SW 1271 (cell line): ENCODE data around the gene HMX3.

Source experiments
- DNase-seq, 2 experiments: peaks; one replicate each; lab custom pipeline; 2025; lab: John Stamatoyannopoulos, UW

Gene HMX3

DNA sequence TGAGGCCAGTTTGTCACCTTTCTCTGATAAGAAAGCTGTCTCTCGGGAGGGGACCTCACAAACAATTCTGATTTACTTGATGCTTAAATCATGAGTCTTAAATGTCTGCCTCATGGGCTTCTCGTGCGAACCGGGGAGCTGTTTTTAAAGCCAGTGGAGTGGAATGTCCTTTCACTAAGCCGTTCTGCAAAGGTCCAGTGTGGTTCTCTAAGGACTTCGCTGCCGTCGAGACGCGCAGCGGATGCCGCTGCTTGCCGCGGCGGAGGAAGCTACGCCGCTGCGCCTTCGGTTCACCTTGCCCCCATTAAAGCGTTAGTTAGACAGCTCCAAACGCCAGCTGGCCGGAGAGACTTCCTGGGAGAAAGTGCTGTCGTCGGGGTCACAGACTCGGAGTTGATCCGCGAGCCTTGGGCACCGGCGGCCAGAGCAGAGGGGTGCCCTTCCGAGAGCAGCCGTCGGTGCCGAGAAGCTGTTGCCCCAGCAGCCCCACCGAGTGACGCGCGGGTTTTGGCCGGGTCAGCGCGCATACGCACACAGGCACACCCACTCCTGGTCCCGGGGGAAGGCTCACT, 1.3 kb upstream of the HMX3 start:
- no peak for DNase-seq

- DNase-seq: no peak
Observed at GRCh38 chr10:123134915-123135414, 805 bp upstream of the HMX3 start.

DNA sequence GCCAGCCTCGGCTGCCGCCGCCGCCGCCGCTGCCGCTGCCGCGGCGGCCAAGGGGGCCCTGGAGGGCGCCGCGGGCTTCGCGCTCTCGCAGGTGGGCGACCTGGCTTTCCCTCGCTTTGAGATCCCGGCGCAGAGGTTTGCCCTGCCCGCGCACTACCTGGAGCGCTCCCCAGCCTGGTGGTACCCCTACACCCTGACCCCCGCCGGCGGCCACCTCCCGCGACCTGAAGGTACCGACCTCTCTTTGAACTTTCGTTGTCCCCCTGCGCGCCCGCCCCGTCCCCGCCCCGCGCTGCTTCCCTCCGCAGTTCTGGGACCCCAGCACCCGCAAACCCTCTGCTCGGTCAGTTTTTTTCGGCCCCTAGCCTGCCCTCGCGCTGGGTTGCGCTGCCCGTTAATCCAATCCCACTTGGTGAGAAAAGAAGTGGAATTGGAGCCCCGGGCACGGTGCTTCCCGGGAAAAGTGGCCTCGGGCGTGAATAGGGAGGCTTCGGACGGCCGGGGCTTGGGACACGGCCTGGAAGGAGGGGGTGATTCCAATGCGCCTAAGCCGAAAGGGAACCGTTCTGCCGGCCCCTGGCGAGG, 543 bp downstream of the HMX3 start:
- DNase-seq: no peak

DNA sequence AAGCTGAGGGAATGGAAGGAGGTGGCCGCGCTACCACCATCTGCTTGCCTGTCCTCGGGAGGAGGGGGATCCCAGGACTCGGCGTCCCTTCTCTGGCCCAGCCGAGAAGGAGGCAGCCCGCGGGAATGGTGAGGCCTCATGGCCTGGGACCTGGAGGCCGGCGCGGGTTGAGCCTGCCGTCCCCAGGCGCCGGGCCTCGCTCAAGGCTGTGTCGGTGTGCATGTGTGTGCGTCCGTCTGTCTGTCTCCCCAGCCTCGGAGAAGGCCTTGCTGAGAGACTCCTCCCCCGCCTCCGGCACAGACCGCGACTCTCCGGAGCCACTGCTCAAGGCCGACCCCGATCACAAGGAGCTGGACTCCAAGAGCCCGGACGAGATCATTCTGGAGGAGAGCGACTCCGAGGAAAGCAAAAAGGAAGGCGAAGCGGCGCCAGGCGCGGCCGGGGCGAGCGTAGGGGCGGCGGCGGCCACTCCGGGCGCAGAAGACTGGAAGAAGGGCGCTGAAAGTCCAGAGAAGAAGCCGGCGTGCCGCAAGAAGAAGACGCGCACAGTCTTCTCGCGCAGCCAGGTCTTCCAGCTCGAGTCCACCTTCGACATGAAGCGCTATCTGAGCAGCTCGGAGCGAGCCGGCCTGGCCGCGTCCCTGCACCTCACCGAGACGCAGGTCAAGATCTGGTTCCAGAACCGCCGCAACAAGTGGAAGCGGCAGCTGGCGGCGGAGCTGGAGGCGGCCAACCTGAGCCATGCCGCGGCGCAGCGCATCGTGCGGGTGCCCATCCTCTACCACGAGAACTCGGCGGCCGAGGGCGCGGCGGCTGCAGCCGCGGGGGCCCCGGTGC, 1.3 kb downstream of the HMX3 start:
- no peak for DNase-seq

- DNase-seq: no peak
Observed at GRCh38 chr10:123139165-123139520, 3.4 kb downstream of the HMX3 start.

DNA sequence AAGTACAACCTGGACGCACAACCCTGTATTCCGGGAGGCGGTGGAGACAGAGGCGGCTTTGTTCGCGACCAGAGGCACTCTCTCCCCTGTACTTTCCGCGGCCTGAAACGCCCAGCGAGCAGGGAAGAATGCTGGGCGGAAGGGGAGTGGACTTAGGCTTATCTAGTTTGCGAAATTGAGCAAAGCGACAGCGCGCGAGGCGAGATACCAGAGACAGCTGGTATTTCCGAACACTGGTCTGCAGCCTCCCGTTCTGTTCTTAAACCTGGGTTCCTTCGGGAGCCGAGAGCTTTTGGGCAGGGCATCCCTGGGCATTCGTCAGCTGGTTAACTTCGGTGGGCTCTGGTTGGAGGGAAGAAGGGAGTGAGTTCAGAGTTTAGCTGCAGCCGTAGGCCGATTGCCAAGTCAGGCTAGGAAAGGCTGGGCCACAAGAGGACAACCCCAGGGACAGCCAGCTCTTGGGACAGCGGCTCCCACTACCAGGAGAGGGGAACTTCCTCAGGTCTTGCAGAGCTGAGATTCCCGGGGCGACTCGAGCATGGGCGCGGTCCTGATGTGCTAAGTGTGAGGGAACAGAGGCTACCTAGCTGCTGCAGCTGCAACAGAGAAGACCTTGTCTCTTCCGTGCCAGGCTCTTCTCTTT, 3.9 kb downstream of the HMX3 start:
- DNase-seq: no peak

DNA sequence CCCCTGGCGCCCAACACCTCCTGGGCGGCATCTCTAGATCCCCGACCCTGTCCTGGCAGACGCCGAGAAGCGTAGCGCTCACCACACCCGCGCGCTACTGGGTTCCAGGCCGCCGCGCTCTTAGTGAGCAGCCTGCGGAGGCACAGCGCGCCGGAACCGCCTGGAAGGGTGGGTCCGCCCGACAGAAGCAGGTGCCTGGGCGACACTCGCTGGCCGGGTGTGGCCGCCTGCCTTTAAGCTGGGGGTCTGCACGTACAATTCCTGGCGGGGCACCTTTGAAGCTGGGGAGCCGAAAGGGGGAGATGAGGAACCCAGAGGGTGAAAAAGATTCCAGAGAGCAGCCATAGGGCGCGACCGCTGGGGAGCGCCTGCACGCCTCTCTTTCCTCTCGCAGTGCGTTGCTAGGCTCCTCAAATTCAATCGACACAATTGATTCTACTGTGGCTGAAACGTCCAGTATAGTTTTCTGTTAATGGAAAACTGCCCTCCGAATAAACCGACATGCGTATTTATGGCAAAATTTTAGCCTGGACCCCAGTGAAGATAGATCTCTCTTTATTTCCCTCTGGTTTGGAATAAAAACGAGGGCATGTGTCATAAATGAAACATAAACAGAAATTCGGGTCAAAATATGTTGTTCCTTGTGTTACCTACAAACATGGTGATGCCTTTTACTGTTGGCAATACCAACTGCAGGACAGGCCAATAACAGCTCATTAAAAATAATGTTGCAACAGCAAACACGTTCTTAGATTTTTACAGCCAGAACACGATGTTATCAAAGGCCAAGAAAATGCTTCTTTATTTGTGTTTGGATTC, 4.6 kb downstream of the HMX3 start:
- DNase-seq: no peak

DNA sequence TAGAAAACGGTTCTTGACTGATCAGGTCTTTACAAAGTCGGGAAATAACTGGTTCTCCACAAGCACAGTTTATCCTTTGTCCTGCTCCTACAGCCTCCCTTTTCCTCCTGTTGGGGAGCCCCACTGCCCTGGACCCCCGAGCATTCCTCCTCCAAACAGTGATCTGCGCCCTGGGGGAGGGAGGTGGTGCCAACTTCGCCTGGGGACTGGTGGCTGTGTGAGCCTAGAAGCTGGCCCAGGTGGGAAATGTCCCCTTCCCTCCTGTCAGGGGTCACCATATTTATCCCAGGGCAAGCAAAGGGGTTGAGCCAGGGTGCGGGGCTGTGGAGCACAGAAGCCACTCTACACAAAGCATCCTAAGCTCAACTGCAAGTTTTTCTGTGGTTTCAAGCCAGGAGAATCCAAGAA, 5.2 kb downstream of the HMX3 start:
- no peak for DNase-seq

GRCh38 chr10:123141791-123142700, 6.3 kb downstream of the HMX3 start:
- no peak for DNase-seq

DNA sequence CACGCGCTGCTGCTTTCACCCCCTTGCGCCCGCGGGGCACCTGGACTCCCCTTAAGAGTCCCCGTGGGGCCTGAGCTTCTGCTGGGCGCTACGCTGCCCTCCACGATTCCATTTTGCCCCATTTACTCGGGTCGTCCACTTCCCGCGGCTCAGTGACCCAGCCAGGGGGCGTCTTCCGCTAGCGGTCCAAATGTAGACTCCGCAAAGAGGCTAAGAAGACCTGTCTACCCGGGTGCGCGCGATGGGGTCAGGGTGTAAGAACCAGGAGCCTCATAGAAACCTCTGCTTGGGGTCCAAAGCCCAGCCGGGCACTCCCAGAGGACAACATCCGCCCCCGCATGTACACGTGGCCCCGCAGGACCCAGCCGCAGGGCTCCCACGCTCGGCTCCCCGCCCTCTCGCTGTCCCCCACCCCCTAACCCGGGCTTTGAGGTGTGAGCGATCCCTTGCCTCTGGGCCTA, 7.0 kb downstream of the HMX3 start:
- DNase-seq: no peak

- no peak for DNase-seq
Observed at GRCh38 chr10:123143162-123143824, 7.5 kb downstream of the HMX3 start.

- DNase-seq: no peak
Observed at GRCh38 chr10:123143825-123144168, 8.0 kb downstream of the HMX3 start.

GRCh38 chr10:123144697-123145541, 9.1 kb downstream of the HMX3 start:
- DNase-seq: no peak

- DNase-seq: no peak
Observed at GRCh38 chr10:123145542-123146012, 9.8 kb downstream of the HMX3 start.

DNA sequence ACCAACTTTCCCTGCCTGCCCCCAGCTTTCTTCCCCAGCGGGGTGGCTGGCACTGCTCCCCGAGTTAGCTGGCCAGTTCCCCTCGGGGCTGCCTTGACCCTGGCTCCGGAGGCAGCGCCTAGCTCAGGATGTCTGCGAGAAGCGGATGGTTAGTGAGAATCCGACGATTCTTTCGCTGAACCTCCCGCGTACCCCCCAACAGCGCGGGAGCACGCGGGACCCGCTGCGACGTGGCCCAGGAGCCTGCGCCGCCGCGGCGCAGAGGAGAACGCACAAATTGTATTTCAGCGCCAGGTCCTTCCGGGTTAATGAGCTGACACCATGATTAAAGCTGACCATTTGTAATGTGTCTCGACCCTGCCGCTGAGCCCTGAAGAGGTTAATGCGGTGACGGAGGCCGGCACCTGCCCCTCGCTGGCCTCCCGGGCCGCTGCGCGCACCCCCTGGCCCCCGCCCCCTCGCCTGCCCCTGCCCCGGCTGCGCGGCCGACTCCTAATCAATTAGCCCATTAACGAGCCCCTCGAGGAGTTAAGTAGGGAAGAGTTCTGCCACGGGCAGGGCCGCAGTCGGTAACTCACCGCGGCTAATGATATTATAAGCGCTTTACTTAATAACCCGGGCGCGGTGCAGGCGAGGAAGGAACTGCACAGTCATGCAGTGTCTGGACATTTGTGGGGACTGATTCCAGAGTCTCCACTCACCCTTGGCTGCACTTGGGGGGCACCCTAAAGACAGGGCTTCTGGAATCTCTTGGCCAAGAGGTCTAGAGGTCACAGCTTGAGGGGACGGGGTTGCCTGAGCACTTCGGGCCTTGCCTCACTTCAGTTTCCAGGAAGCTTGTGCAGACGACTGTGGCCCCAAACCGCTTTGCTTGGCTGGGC, 10.5 kb downstream of the HMX3 start:
- no peak for DNase-seq

DNA sequence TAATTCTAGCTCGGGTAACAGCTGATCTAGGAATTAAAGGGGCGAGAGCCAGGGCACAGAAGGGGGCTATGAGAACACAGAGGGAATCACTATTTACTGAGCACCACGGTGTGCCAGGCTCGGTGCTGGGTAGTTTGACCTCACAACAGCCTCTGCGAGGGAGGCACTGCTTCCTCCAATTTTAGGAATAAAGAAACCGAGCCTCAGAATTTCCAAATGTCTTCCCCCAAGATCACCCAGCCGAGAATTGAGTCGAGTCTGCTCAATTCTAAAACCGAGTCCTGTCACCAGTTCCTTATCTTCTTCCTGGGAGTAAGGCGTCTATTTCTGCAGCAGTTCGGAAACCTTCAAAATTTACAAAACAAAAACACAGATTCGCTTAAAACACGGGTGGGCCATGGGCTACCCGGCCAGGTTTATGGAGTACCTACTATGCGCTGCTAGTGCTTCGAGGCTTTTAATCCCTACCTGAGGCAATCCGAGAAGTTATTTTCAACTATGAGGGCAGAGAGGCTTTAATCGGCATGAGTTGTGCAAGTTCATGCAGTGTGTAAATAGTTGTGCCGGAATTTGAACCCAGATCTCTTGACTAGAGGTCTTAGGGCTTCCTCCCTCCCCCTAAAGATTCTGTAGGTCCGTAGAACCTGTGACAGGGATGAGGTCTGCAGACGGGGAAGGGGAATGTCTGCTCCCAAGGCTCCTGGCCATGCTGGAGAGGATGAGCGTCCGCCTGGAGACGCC, 11.3 kb downstream of the HMX3 start:
- DNase-seq: no peak

- DNase-seq: no peak
Observed at GRCh38 chr10:123147635-123148413, 12.1 kb downstream of the HMX3 start, which contains the start of gene HMX2. TSS of gene HMX2 (plus strand) at chr10:123148136. CDS start at chr10:123148379, 243 bp downstream.
